ENCODE measurements around the gene PRAMEF9.
"Not testable (repeated sequence)": the region's sequence is repeated elsewhere in the genome, so short reads cannot be mapped to it uniquely, and the experiment has no call there.

DNA sequence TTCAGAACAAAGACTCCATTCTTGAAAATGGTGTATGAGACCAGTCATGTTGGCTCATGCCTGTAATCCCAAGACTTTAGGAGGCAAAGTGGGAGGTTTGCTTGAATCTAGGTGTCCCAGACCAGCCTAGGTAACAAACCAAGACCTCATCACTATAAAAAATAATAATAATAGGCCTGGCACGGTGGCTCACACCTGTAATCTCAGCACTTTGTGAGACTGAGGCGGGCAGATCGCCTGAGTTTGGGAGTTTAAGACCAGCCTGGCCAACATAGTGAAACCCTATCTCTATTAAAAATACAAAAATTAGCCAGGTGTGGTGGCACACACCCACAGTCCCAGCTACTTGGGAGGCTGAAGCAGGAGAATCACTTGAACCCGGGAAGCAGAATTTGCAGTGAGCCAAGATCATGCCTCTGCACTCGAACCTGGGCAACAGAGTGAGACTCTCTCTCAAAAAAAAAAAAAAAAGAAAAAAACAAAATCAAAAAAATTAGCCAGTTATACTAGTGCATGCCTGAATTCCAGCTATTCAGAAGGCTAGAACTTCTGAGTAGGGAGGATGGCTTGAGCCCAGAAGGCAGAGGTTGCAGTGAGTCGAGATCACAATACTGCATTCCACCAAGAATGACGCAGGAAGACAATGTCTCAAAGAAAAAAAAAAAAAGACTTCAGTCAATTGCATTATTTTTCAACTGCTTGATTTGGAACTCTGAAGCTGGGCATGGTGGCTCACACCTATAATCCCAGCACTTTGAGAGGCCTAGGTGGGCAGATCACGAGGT is 55.8 kb downstream of the PRAMEF9 start:
- TF ChIP-seq, protein P1, sequence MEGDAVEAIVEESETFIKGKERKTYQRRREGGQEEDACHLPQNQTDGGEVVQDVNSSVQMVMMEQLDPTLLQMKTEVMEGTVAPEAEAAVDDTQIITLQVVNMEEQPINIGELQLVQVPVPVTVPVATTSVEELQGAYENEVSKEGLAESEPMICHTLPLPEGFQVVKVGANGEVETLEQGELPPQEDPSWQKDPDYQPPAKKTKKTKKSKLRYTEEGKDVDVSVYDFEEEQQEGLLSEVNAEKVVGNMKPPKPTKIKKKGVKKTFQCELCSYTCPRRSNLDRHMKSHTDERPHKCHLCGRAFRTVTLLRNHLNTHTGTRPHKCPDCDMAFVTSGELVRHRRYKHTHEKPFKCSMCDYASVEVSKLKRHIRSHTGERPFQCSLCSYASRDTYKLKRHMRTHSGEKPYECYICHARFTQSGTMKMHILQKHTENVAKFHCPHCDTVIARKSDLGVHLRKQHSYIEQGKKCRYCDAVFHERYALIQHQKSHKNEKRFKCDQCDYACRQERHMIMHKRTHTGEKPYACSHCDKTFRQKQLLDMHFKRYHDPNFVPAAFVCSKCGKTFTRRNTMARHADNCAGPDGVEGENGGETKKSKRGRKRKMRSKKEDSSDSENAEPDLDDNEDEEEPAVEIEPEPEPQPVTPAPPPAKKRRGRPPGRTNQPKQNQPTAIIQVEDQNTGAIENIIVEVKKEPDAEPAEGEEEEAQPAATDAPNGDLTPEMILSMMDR (IDR thresholded peaks at IDR 0.05; ENCODE audit: poor library complexity, severe bottlenecking): not testable (repeated sequence)
- not testable (repeated sequence) for TF ChIP-seq EP300 (conservative IDR thresholded peaks at IDR 0.05; ENCODE audit: poor library complexity, severe bottlenecking); EZH2 (IDR thresholded peaks at IDR 0.05; ENCODE audit: borderline replicate concordance, insufficient read depth, low read length, poor library complexity, severe bottlenecking); POLR2AphosphoS5 (IDR thresholded peaks at IDR 0.05); RAD21 (conservative IDR thresholded peaks at IDR 0.05)
- TF ChIP-seq, protein P2, sequence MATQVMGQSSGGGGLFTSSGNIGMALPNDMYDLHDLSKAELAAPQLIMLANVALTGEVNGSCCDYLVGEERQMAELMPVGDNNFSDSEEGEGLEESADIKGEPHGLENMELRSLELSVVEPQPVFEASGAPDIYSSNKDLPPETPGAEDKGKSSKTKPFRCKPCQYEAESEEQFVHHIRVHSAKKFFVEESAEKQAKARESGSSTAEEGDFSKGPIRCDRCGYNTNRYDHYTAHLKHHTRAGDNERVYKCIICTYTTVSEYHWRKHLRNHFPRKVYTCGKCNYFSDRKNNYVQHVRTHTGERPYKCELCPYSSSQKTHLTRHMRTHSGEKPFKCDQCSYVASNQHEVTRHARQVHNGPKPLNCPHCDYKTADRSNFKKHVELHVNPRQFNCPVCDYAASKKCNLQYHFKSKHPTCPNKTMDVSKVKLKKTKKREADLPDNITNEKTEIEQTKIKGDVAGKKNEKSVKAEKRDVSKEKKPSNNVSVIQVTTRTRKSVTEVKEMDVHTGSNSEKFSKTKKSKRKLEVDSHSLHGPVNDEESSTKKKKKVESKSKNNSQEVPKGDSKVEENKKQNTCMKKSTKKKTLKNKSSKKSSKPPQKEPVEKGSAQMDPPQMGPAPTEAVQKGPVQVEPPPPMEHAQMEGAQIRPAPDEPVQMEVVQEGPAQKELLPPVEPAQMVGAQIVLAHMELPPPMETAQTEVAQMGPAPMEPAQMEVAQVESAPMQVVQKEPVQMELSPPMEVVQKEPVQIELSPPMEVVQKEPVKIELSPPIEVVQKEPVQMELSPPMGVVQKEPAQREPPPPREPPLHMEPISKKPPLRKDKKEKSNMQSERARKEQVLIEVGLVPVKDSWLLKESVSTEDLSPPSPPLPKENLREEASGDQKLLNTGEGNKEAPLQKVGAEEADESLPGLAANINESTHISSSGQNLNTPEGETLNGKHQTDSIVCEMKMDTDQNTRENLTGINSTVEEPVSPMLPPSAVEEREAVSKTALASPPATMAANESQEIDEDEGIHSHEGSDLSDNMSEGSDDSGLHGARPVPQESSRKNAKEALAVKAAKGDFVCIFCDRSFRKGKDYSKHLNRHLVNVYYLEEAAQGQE (IDR thresholded peaks at IDR 0.05; ENCODE audit: borderline replicate concordance): not testable (repeated sequence)
